Esophagus squamous epithelium (tissue), 4 donors: ENCODE results near the gene FBXW7.

Source experiments
- POLR2A ChIP-seq, 4 donors: fragments of 450-650 bp; IDR thresholded peaks; one replicate each; pipeline ENCODE4 v1.6.1; 2017; ENCODE audit warnings: antibody characterized with exemption in 4 of 4, mild to moderate bottlenecking in 4 of 4, moderate library complexity in 3 of 4
- TF ChIP-seq, protein P1 (sequence below), 6 experiments: fragments of 450-650 bp in 4 of 6; fragments of 200-600 bp in 2 of 6; sonication (generic) in 2 of 6; IDR thresholded peaks; one replicate each; pipeline ENCODE4 v1.5.1; 2016 to 2019; ENCODE audit warnings: antibody characterized with exemption in 6 of 6, mild to moderate bottlenecking in 4 of 6, moderate library complexity in 4 of 6

- TF ChIP-seq POLR2A (IDR thresholded peaks at IDR 0.05) = no peak
- TF ChIP-seq, protein P1, sequence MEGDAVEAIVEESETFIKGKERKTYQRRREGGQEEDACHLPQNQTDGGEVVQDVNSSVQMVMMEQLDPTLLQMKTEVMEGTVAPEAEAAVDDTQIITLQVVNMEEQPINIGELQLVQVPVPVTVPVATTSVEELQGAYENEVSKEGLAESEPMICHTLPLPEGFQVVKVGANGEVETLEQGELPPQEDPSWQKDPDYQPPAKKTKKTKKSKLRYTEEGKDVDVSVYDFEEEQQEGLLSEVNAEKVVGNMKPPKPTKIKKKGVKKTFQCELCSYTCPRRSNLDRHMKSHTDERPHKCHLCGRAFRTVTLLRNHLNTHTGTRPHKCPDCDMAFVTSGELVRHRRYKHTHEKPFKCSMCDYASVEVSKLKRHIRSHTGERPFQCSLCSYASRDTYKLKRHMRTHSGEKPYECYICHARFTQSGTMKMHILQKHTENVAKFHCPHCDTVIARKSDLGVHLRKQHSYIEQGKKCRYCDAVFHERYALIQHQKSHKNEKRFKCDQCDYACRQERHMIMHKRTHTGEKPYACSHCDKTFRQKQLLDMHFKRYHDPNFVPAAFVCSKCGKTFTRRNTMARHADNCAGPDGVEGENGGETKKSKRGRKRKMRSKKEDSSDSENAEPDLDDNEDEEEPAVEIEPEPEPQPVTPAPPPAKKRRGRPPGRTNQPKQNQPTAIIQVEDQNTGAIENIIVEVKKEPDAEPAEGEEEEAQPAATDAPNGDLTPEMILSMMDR (IDR thresholded peaks at IDR 0.05) = no peak
Observed at GRCh38 chr4:152530600-152530999, 5.3 kb downstream of the FBXW7 start.
